ENCODE results near the gene SPINK9. TPM values are rescaled to one million over a fixed set of nuclear protein-coding genes. Genes with fewer than 3 reads are reported as not detected.

The SPINK9 gene
- total RNA-seq, 1 experiment from 2014 or later, result not detected

- peak within 1 kb of the TSS; percentile 87 for H3K4me2 ChIP-seq (ENCODE audit: insufficient read depth, insufficient read length, low read length)
- TF ChIP-seq CTCF (conservative IDR thresholded peaks at IDR 0.05), result peak; percentile 20; the same call in 1 of the 3 replicates
- H2AK5ac ChIP-seq (ENCODE audit: insufficient read length, low read length), result no peak within 1 kb of the TSS
- no peak within 1 kb of the TSS for H2BK12ac ChIP-seq (ENCODE audit: insufficient read length, low read depth, low read length)
- H3K4ac ChIP-seq (ENCODE audit: low read depth, low read length), result no peak within 1 kb of the TSS; the same call in 1 of the 2 replicates
- H3K27ac ChIP-seq (ENCODE audit: insufficient read length, low read depth, low read length), result no peak within 1 kb of the TSS
- H3K9me3 ChIP-seq (ENCODE audit: control insufficient read depth, low read depth, low read length), result no peaks in the 10 kb centered on the region
- Mint-ChIP-seq H3K27me3 (ENCODE audit: low read depth) (no peaks in the 10 kb centered on the region), H3K4me3 (peak within 1 kb of the TSS; percentile 88 to 95), H3K4me1 (peaks cover 25 to 29% of the 10 kb centered on the region in 2 experiments), H3K36me3 (ENCODE audit: insufficient read depth in 1 of 3, low read depth in 3 of 3) (peaks cover under 1 to 13% (median 4%) of the 10 kb centered on the region in 3 experiments; a peak in 4 of 7 replicates), H3K27ac (peak within 1 kb of the TSS; percentile 91 to 99 (median 98)), H3K9me3 (no peaks in the 10 kb centered on the region)
- H2BK15ac ChIP-seq (ENCODE audit: low read depth, low read length), result no peak within 1 kb of the TSS
- H2BK5ac ChIP-seq (ENCODE audit: insufficient read length, low read length), result no peak within 1 kb of the TSS
- WGBS (ENCODE audit: extremely low coverage, insufficient read length, low lambda C conversion rate), result no CpG with 5 or more reads among the region's 45 CpGs
- peak within 1 kb of the TSS; percentile 88 for H3K14ac ChIP-seq (ENCODE audit: insufficient read depth, low read length)
- H3K79me2 ChIP-seq (ENCODE audit: insufficient read depth, low read length), result peaks cover 9% of the 10 kb centered on the region; the same call in 1 of the 2 replicates
- peaks cover 4% of the 10 kb centered on the region for H3K23me2 ChIP-seq (ENCODE audit: insufficient read length, low read depth, low read length, poor library complexity, severe bottlenecking)
- H4K8ac ChIP-seq (replicated peaks; ENCODE audit: insufficient read length, low read depth, low read length), result no peak within 1 kb of the TSS
- no peaks in the 10 kb centered on the region for H3K4me1 ChIP-seq (ENCODE audit: insufficient read depth, low read length)
- H3K79me1 ChIP-seq (ENCODE audit: insufficient read depth, low read depth, low read length, poor library complexity, severe bottlenecking), result no peaks in the 10 kb centered on the region
- no peaks in the 10 kb centered on the region for H4K20me1 ChIP-seq (ENCODE audit: control insufficient read depth, insufficient read depth, insufficient read length)
- H4K91ac ChIP-seq (ENCODE audit: insufficient read length, low read depth, low read length), result no peak within 1 kb of the TSS
- H2BK20ac ChIP-seq (ENCODE audit: low read depth, low read length, poor library complexity, severe bottlenecking), result no peak within 1 kb of the TSS
- no peak within 1 kb of the TSS for H3T11ph ChIP-seq (ENCODE audit: low read length)
- H3K23ac ChIP-seq (ENCODE audit: insufficient read length, low read depth, low read length), result no peak within 1 kb of the TSS
- H2AFZ ChIP-seq (ENCODE audit: low read length), result peak within 1 kb of the TSS; percentile 83
- no peak within 1 kb of the TSS for H2BK120ac ChIP-seq (ENCODE audit: low read depth, low read length, poor library complexity, severe bottlenecking)
- DNase-seq, result peak; percentile 98
- no peaks in the 10 kb centered on the region for H3K27me3 ChIP-seq (ENCODE audit: insufficient read depth, low read length)
- no peak within 1 kb of the TSS for H3K56ac ChIP-seq (ENCODE audit: insufficient read length, low read depth, low read length)
- peak within 1 kb of the TSS; percentile 77 for H3K9ac ChIP-seq (ENCODE audit: extremely low read depth, insufficient read length, low read length)
- H3K18ac ChIP-seq (ENCODE audit: insufficient read length, low read depth, low read length), result peak within 1 kb of the TSS; percentile 83
- H4K5ac ChIP-seq (ENCODE audit: insufficient read length, low read depth, low read length), result no peak within 1 kb of the TSS
These were observed 48.4 kb downstream of the SPINK9 start, which contains the start of gene FBXO38 for GRCh38 chr5:148383564-148384379. Gene FBXO38, plus strand, starts transcription at chr5:148383958. Its CDS starts 10,819 bp downstream, at chr5:148394777.

All from H9 (cell line).